H9 (cell line): ENCODE data around the gene CDK14. TPM values are rescaled to one million over a fixed set of nuclear protein-coding genes. Genes with fewer than 3 reads are reported as not detected.

ENCODE experiments used
- DNase-seq: peaks from one replicate; pipeline ENCODE4 v3.0.0-alpha.2; 2017
- H2AFZ ChIP-seq: one replicate; pipeline ENCODE4 v1.6.1; 2013; ENCODE audit warnings: mild to moderate bottlenecking, low read length, control low read depth, moderate library complexity
- H2AK5ac ChIP-seq: 2 replicates; pipeline ENCODE4 v1.6.1; 2013; ENCODE audit warnings: low read length, control low read depth, mixed read lengths; ENCODE audit not compliant: insufficient read length
- H2BK120ac ChIP-seq: one replicate; pipeline ENCODE4 v1.6.1; 2013; ENCODE audit warnings: low read depth, mild to moderate bottlenecking, low read length, control low read depth, inconsistent platforms; ENCODE audit not compliant: poor library complexity, severe bottlenecking
- H2BK12ac ChIP-seq: 2 replicates; pipeline ENCODE4 v1.6.1; 2013; ENCODE audit warnings: low read length, control low read depth, mixed read lengths, low read depth; ENCODE audit not compliant: insufficient read length
- H2BK15ac ChIP-seq: 2 replicates; pipeline ENCODE4 v1.6.1; 2013; ENCODE audit warnings: low read depth, low read length, control low read depth
- H2BK20ac ChIP-seq: one replicate; pipeline ENCODE4 v1.6.1; 2013; ENCODE audit warnings: low read depth, mild to moderate bottlenecking, low read length, control low read depth, inconsistent platforms; ENCODE audit not compliant: poor library complexity, severe bottlenecking
- H2BK5ac ChIP-seq: 2 replicates; pipeline ENCODE4 v1.6.1; 2013; ENCODE audit warnings: low read length, control low read depth, mixed read lengths; ENCODE audit not compliant: insufficient read length
- H3K14ac ChIP-seq: 2 replicates; pipeline ENCODE4 v1.6.1; 2013; ENCODE audit warnings: low read length, control low read depth; ENCODE audit not compliant: insufficient read depth
- H3K18ac ChIP-seq: 2 replicates; pipeline ENCODE4 v1.6.1; 2013; ENCODE audit warnings: low read depth, mild to moderate bottlenecking, mixed read lengths, low read length, control low read depth; ENCODE audit not compliant: insufficient read length
- H3K23ac ChIP-seq: 2 replicates; pipeline ENCODE4 v1.6.1; 2013; ENCODE audit warnings: low read length, control low read depth, mixed read lengths, low read depth; ENCODE audit not compliant: insufficient read length
- H3K23me2 ChIP-seq: 2 replicates; pipeline ENCODE4 v1.6.1; 2013; ENCODE audit warnings: low read depth, mild to moderate bottlenecking, mixed read lengths, low read length, control low read depth; ENCODE audit not compliant: insufficient read length, poor library complexity, severe bottlenecking
- H3K27ac ChIP-seq: 2 replicates; pipeline ENCODE4 v1.5.1; 2013; ENCODE audit warnings: low read length, control low read depth, mixed read lengths, low read depth; ENCODE audit not compliant: insufficient read length
- H3K27me3 ChIP-seq: 2 replicates; pipeline ENCODE4 v1.6.1; 2013; ENCODE audit warnings: low read length, control low read depth, inconsistent platforms; ENCODE audit not compliant: insufficient read depth
- H3K4ac ChIP-seq: 2 replicates; pipeline ENCODE4 v1.6.1; 2013; ENCODE audit warnings: low read depth, mild to moderate bottlenecking, control low read depth, inconsistent platforms, low read length, moderate library complexity
- H3K4me1 ChIP-seq: 2 replicates; pipeline ENCODE4 v1.6.1; 2013; ENCODE audit warnings: low read length, control low read depth, inconsistent platforms; ENCODE audit not compliant: insufficient read depth
- H3K4me2 ChIP-seq: 2 replicates; pipeline ENCODE4 v1.6.1; 2013; ENCODE audit warnings: low read length, control low read depth, mixed read lengths; ENCODE audit not compliant: insufficient read length, insufficient read depth
- H3K56ac ChIP-seq: 2 replicates; pipeline ENCODE4 v1.6.1; 2013; ENCODE audit warnings: low read depth, mild to moderate bottlenecking, mixed read lengths, low read length, control low read depth; ENCODE audit not compliant: insufficient read length
- H3K79me1 ChIP-seq: 2 replicates; pipeline ENCODE4 v1.6.1; 2013; ENCODE audit warnings: low read depth, mild to moderate bottlenecking, moderate library complexity, low read length, control low read depth, inconsistent platforms; ENCODE audit not compliant: insufficient read depth, poor library complexity, severe bottlenecking
- H3K79me2 ChIP-seq: 2 replicates; pipeline ENCODE4 v1.6.1; 2013; ENCODE audit warnings: low read length, control low read depth, inconsistent platforms; ENCODE audit not compliant: insufficient read depth
- H3K9ac ChIP-seq: 2 replicates; pipeline ENCODE4 v1.6.1; 2013; ENCODE audit warnings: low read length, control low read depth, mixed read lengths; ENCODE audit not compliant: insufficient read length; ENCODE audit errors: extremely low read depth
- H3K9me3 ChIP-seq: one replicate; pipeline ENCODE4 v1.6.1; 2013; ENCODE audit warnings: low read depth, low read length, inconsistent platforms; ENCODE audit not compliant: control insufficient read depth
- H3T11ph ChIP-seq: one replicate; pipeline ENCODE4 v1.6.1; 2013; ENCODE audit warnings: mild to moderate bottlenecking, low read length, control low read depth, inconsistent platforms
- H4K20me1 ChIP-seq: one replicate; pipeline ENCODE4 v1.6.1; 2013; ENCODE audit not compliant: control insufficient read depth, insufficient read length, insufficient read depth
- H4K5ac ChIP-seq: 2 replicates; pipeline ENCODE4 v1.6.1; 2013; ENCODE audit warnings: low read depth, mild to moderate bottlenecking, mixed read lengths, low read length, control low read depth; ENCODE audit not compliant: insufficient read length
- H4K8ac ChIP-seq: replicated peaks from 2 replicates; pipeline ENCODE4 v1.6.1; 2013; ENCODE audit warnings: low read length, control low read depth, mixed read lengths, low read depth; ENCODE audit not compliant: insufficient read length
- H4K91ac ChIP-seq: 2 replicates; pipeline ENCODE4 v1.6.1; 2013; ENCODE audit warnings: low read depth, mild to moderate bottlenecking, moderate library complexity, mixed read lengths, low read length, control low read depth; ENCODE audit not compliant: insufficient read length
- H3K27ac Mint-ChIP-seq, 3 experiments: 2 replicates in 2 of 3; 3 replicates in 1 of 3; pipeline ENCODE4 v1.8.0; 2020 to 2021; ENCODE audit warnings: mixed read lengths in 3 of 3, mild to moderate bottlenecking in 1 of 3, moderate library complexity in 1 of 3
- H3K27me3 Mint-ChIP-seq: 2 replicates; pipeline ENCODE4 v1.8.0; 2021; ENCODE audit warnings: low read depth, mild to moderate bottlenecking, moderate library complexity, mixed read lengths
- H3K36me3 Mint-ChIP-seq, 3 experiments: 2 replicates in 2 of 3; 3 replicates in 1 of 3; pipeline ENCODE4 v1.8.0; 2020 to 2021; ENCODE audit warnings: low read depth in 3 of 3, mixed read lengths in 3 of 3; ENCODE audit not compliant: insufficient read depth in 1 of 3
- H3K4me1 Mint-ChIP-seq, 2 experiments: 2 replicates each; pipeline ENCODE4 v1.8.0; 2020; ENCODE audit warnings: mixed read lengths in 2 of 2
- H3K4me3 Mint-ChIP-seq, 2 experiments: 2 replicates in 1 of 2; 3 replicates in 1 of 2; pipeline ENCODE4 v1.8.0; 2020 to 2021; ENCODE audit warnings: mild to moderate bottlenecking in 2 of 2, mixed read lengths in 2 of 2, moderate library complexity in 1 of 2
- H3K9me3 Mint-ChIP-seq, 2 experiments: 2 replicates in 1 of 2; 3 replicates in 1 of 2; pipeline ENCODE4 v1.8.0; 2020; ENCODE audit warnings: mild to moderate bottlenecking in 2 of 2, mixed read lengths in 2 of 2, moderate library complexity in 1 of 2
- CTCF ChIP-seq: fragments of 200-600 bp; sonication (generic); conservative IDR thresholded peaks from 3 replicates; pipeline ENCODE4 v1.8.0; 2021; ENCODE audit warnings: antibody characterized with exemption, mild to moderate bottlenecking
- WGBS: extraction: QIAGEN DNeasy Blood & Tissue Kit; methylation state at CpG from one replicate; pipeline ENCODE4 v1.1.7; 2013; ENCODE audit warnings: missing lambda C conversion rate, low lambda C conversion rate, mixed read lengths; ENCODE audit not compliant: insufficient read length; ENCODE audit errors: extremely low coverage; 5-methylcytosine and 5-hydroxymethylcytosine counted together
- total RNA-seq: library from RNA; stranded (reverse); gene quantifications from 2 replicates; pipeline ENCODE4 v1.2.1, GENCODE V29; 2021

CDK14 gene
- total RNA-seq, 1 experiment from 2014 or later = 23.9 TPM

- no peak for DNase-seq
- TF ChIP-seq CTCF = no peak
- H3K4me1 Mint-ChIP-seq = no peaks in the 10 kb centered on the region; a peak in 1 of 4 replicates
- H3K4me3 Mint-ChIP-seq = no peak overlapping the region
- H3K27me3 ChIP-seq = no peaks in the 10 kb centered on the region
- no peak overlapping the region for H2BK20ac ChIP-seq
- no peak overlapping the region for H3K4me2 ChIP-seq
- H3K56ac ChIP-seq = no peak overlapping the region
- no peak overlapping the region for H3K27ac ChIP-seq
- H3K9ac ChIP-seq = no peak overlapping the region
- H2BK15ac ChIP-seq = no peak overlapping the region
- H3K79me2 ChIP-seq = no peaks in the 10 kb centered on the region
- no peak overlapping the region for H3K14ac ChIP-seq
- H2AK5ac ChIP-seq = no peak overlapping the region
- no peak overlapping the region for H4K91ac ChIP-seq
- no peaks in the 10 kb centered on the region for H3K9me3 ChIP-seq
- H3K18ac ChIP-seq = no peak overlapping the region
- no peaks in the 10 kb centered on the region for H3K4me1 ChIP-seq
- no CpG with 5 or more reads among the region's 3 CpGs for WGBS
- H3K9me3 Mint-ChIP-seq = no peaks in the 10 kb centered on the region
- H3K4ac ChIP-seq = no peak overlapping the region
- no peak overlapping the region for H2AFZ ChIP-seq
- no peaks in the 10 kb centered on the region for H3K23me2 ChIP-seq
- no peaks in the 10 kb centered on the region for H3K36me3 Mint-ChIP-seq
- no peak overlapping the region for H4K8ac ChIP-seq
- H2BK12ac ChIP-seq = no peak overlapping the region
- H4K20me1 ChIP-seq = no peaks in the 10 kb centered on the region
- H2BK5ac ChIP-seq = no peak overlapping the region
- no peak overlapping the region for H3K23ac ChIP-seq
- no peak overlapping the region; a peak in 1 of 7 replicates for H3K27ac Mint-ChIP-seq
- no peak overlapping the region for H2BK120ac ChIP-seq
- no peak overlapping the region for H3T11ph ChIP-seq
- H4K5ac ChIP-seq = no peak overlapping the region
- H3K79me1 ChIP-seq = no peaks in the 10 kb centered on the region
- H3K27me3 Mint-ChIP-seq = no peaks in the 10 kb centered on the region; the same call in 1 of the 2 replicates
These were observed 424.7 kb downstream of the CDK14 start for GRCh38 chr7:91020636-91021385.
